ENCODE measurements around the gene VWA5B2.
A peak's percentile ranks its signal among the peaks of the same experiment; 100 is the strongest.

- TF ChIP-seq, protein P1, sequence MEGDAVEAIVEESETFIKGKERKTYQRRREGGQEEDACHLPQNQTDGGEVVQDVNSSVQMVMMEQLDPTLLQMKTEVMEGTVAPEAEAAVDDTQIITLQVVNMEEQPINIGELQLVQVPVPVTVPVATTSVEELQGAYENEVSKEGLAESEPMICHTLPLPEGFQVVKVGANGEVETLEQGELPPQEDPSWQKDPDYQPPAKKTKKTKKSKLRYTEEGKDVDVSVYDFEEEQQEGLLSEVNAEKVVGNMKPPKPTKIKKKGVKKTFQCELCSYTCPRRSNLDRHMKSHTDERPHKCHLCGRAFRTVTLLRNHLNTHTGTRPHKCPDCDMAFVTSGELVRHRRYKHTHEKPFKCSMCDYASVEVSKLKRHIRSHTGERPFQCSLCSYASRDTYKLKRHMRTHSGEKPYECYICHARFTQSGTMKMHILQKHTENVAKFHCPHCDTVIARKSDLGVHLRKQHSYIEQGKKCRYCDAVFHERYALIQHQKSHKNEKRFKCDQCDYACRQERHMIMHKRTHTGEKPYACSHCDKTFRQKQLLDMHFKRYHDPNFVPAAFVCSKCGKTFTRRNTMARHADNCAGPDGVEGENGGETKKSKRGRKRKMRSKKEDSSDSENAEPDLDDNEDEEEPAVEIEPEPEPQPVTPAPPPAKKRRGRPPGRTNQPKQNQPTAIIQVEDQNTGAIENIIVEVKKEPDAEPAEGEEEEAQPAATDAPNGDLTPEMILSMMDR (conservative IDR thresholded peaks at IDR 0.05 in 1 of 2, IDR thresholded peaks at IDR 0.05 in 1 of 2; ENCODE audit: low read depth in 1 of 2, low read length in 2 of 2): peak; percentile 74 to 90
- TF ChIP-seq EZH2 (IDR thresholded peaks at IDR 0.05; ENCODE audit: low read length, missing control alignments): no peak
These were observed 1.9 kb upstream of the VWA5B2 start for GRCh38 chr3:184227481-184227935.
